ENCODE measurements around the gene HLCS.

HLCS gene

GRCh38 chr21:36882776-36883175, 83.7 kb downstream of the HLCS start:
- H4K20me1 ChIP-seq (ENCODE audit: insufficient read depth, low read length): no peaks in the 10 kb centered on the region
- no peak overlapping the region for H3K4me2 ChIP-seq (ENCODE audit: low read length)
- H3K79me2 ChIP-seq (ENCODE audit: low read length): no peaks in the 10 kb centered on the region
- peaks cover 2% of the 10 kb centered on the region for H3K36me3 ChIP-seq (replicated peaks; ENCODE audit: low read depth, low read length)
- no peak overlapping the region for H3K4me3 ChIP-seq (ENCODE audit: low read length)
- H3K4me1 ChIP-seq (ENCODE audit: low read length): no peaks in the 10 kb centered on the region
- H3K9me3 ChIP-seq (ENCODE audit: insufficient read depth, low read length): peaks cover 15% of the 10 kb centered on the region; the same call in 1 of the 2 replicates
- no peak overlapping the region for H3K9ac ChIP-seq (ENCODE audit: low read length)
- TF ChIP-seq CTCF (IDR thresholded peaks at IDR 0.05; ENCODE audit: low read depth, low read length) (no peak), EZH2phosphoT487 (IDR thresholded peaks at IDR 0.05; ENCODE audit: low read depth) (no peak)
- H2AFZ ChIP-seq (ENCODE audit: low read depth, low read length): no peak overlapping the region
- H3K27ac ChIP-seq (ENCODE audit: low read length): no peak overlapping the region
- H3K27me3 ChIP-seq (ENCODE audit: low read depth, low read length): no peaks in the 10 kb centered on the region

GRCh38 chr21:36881228-36881627, 85.2 kb downstream of the HLCS start:
- H3K9me3 ChIP-seq (ENCODE audit: insufficient read depth, low read length): peaks cover 17% of the 10 kb centered on the region; the same call in 1 of the 2 replicates
- no peak overlapping the region for H3K27ac ChIP-seq (ENCODE audit: low read length)
- H3K4me2 ChIP-seq (ENCODE audit: low read length): no peak overlapping the region
- no peaks in the 10 kb centered on the region for H3K79me2 ChIP-seq (ENCODE audit: low read length)
- no peak for TF ChIP-seq CTCF (IDR thresholded peaks at IDR 0.05; ENCODE audit: low read depth, low read length)
- peaks cover 4% of the 10 kb centered on the region for H3K36me3 ChIP-seq (replicated peaks; ENCODE audit: low read depth, low read length)
- no peak overlapping the region for H3K4me3 ChIP-seq (ENCODE audit: low read length)
- H3K27me3 ChIP-seq (ENCODE audit: low read depth, low read length): no peaks in the 10 kb centered on the region
- H4K20me1 ChIP-seq (ENCODE audit: insufficient read depth, low read length): no peaks in the 10 kb centered on the region
- no peaks in the 10 kb centered on the region for H3K4me1 ChIP-seq (ENCODE audit: low read length)
- no peak overlapping the region for H2AFZ ChIP-seq (ENCODE audit: low read depth, low read length)
- no peak overlapping the region for H3K9ac ChIP-seq (ENCODE audit: low read length)

- Histone ChIP-seq H3K4me1 (ENCODE audit: low read length) (no peaks in the 10 kb centered on the region), H3K27ac (ENCODE audit: low read length) (no peak overlapping the region), H4K20me1 (ENCODE audit: insufficient read depth, low read length) (no peaks in the 10 kb centered on the region), H3K9ac (ENCODE audit: low read length) (no peak overlapping the region), H2AFZ (ENCODE audit: low read depth, low read length) (no peak overlapping the region), H3K4me2 (ENCODE audit: low read length) (no peak overlapping the region), H3K4me3 (ENCODE audit: low read length) (no peak overlapping the region), H3K27me3 (ENCODE audit: low read depth, low read length) (no peaks in the 10 kb centered on the region), H3K36me3 (replicated peaks; ENCODE audit: low read depth, low read length) (peaks cover 4% of the 10 kb centered on the region), H3K9me3 (ENCODE audit: insufficient read depth, low read length) (peaks cover 17% of the 10 kb centered on the region; the same call in 1 of the 2 replicates), H3K79me2 (ENCODE audit: low read length) (no peaks in the 10 kb centered on the region)
- TF ChIP-seq CTCF (IDR thresholded peaks at IDR 0.05; ENCODE audit: low read depth, low read length): no peak
- no peak for TF ChIP-seq EZH2phosphoT487 (IDR thresholded peaks at IDR 0.05; ENCODE audit: low read depth)
Measured at GRCh38 chr21:36879827-36880226, 86.6 kb downstream of the HLCS start.

GRCh38 chr21:36877741-36878140, 88.7 kb downstream of the HLCS start:
- no peak overlapping the region for H3K9ac ChIP-seq (ENCODE audit: low read length)
- no peaks in the 10 kb centered on the region for H4K20me1 ChIP-seq (ENCODE audit: insufficient read depth, low read length)
- no peak overlapping the region for H3K4me3 ChIP-seq (ENCODE audit: low read length)
- no peaks in the 10 kb centered on the region for H3K4me1 ChIP-seq (ENCODE audit: low read length)
- no peaks in the 10 kb centered on the region for H3K79me2 ChIP-seq (ENCODE audit: low read length)
- no peak for TF ChIP-seq CTCF (IDR thresholded peaks at IDR 0.05; ENCODE audit: low read depth, low read length)
- TF ChIP-seq EZH2phosphoT487 (IDR thresholded peaks at IDR 0.05; ENCODE audit: low read depth): no peak
- H3K9me3 ChIP-seq (ENCODE audit: insufficient read depth, low read length): 0 out of 2 replicates have a peak, but pooled peaks cover 9% of the 10 kb centered on the region
- H3K27me3 ChIP-seq (ENCODE audit: low read depth, low read length): no peaks in the 10 kb centered on the region
- H3K27ac ChIP-seq (ENCODE audit: low read length): no peak overlapping the region
- H2AFZ ChIP-seq (ENCODE audit: low read depth, low read length): no peak overlapping the region
- no peak overlapping the region for H3K4me2 ChIP-seq (ENCODE audit: low read length)
- peaks cover 4% of the 10 kb centered on the region for H3K36me3 ChIP-seq (replicated peaks; ENCODE audit: low read depth, low read length)

Measured in OCI-LY3 (cell line).